H9 (cell line): ENCODE data around the gene KIRREL3. TPM values are rescaled to one million over a fixed set of nuclear protein-coding genes. Genes with fewer than 3 reads are reported as not detected.

ENCODE experiments used
- DNase-seq: peaks from one replicate; pipeline ENCODE4 v3.0.0-alpha.2; 2017
- H2AFZ ChIP-seq: one replicate; pipeline ENCODE4 v1.6.1; 2013; ENCODE audit warnings: mild to moderate bottlenecking, low read length, control low read depth, moderate library complexity
- H2AK5ac ChIP-seq: 2 replicates; pipeline ENCODE4 v1.6.1; 2013; ENCODE audit warnings: low read length, control low read depth, mixed read lengths; ENCODE audit not compliant: insufficient read length
- H2BK120ac ChIP-seq: one replicate; pipeline ENCODE4 v1.6.1; 2013; ENCODE audit warnings: low read depth, mild to moderate bottlenecking, low read length, control low read depth, inconsistent platforms; ENCODE audit not compliant: poor library complexity, severe bottlenecking
- H2BK12ac ChIP-seq: 2 replicates; pipeline ENCODE4 v1.6.1; 2013; ENCODE audit warnings: low read length, control low read depth, mixed read lengths, low read depth; ENCODE audit not compliant: insufficient read length
- H2BK15ac ChIP-seq: 2 replicates; pipeline ENCODE4 v1.6.1; 2013; ENCODE audit warnings: low read depth, low read length, control low read depth
- H2BK20ac ChIP-seq: one replicate; pipeline ENCODE4 v1.6.1; 2013; ENCODE audit warnings: low read depth, mild to moderate bottlenecking, low read length, control low read depth, inconsistent platforms; ENCODE audit not compliant: poor library complexity, severe bottlenecking
- H2BK5ac ChIP-seq: 2 replicates; pipeline ENCODE4 v1.6.1; 2013; ENCODE audit warnings: low read length, control low read depth, mixed read lengths; ENCODE audit not compliant: insufficient read length
- H3K14ac ChIP-seq: 2 replicates; pipeline ENCODE4 v1.6.1; 2013; ENCODE audit warnings: low read length, control low read depth; ENCODE audit not compliant: insufficient read depth
- H3K18ac ChIP-seq: 2 replicates; pipeline ENCODE4 v1.6.1; 2013; ENCODE audit warnings: low read depth, mild to moderate bottlenecking, mixed read lengths, low read length, control low read depth; ENCODE audit not compliant: insufficient read length
- H3K23ac ChIP-seq: 2 replicates; pipeline ENCODE4 v1.6.1; 2013; ENCODE audit warnings: low read length, control low read depth, mixed read lengths, low read depth; ENCODE audit not compliant: insufficient read length
- H3K23me2 ChIP-seq: 2 replicates; pipeline ENCODE4 v1.6.1; 2013; ENCODE audit warnings: low read depth, mild to moderate bottlenecking, mixed read lengths, low read length, control low read depth; ENCODE audit not compliant: insufficient read length, poor library complexity, severe bottlenecking
- H3K27ac ChIP-seq: 2 replicates; pipeline ENCODE4 v1.5.1; 2013; ENCODE audit warnings: low read length, control low read depth, mixed read lengths, low read depth; ENCODE audit not compliant: insufficient read length
- H3K27me3 ChIP-seq: 2 replicates; pipeline ENCODE4 v1.6.1; 2013; ENCODE audit warnings: low read length, control low read depth, inconsistent platforms; ENCODE audit not compliant: insufficient read depth
- H3K4ac ChIP-seq: 2 replicates; pipeline ENCODE4 v1.6.1; 2013; ENCODE audit warnings: low read depth, mild to moderate bottlenecking, control low read depth, inconsistent platforms, low read length, moderate library complexity
- H3K4me1 ChIP-seq: 2 replicates; pipeline ENCODE4 v1.6.1; 2013; ENCODE audit warnings: low read length, control low read depth, inconsistent platforms; ENCODE audit not compliant: insufficient read depth
- H3K4me2 ChIP-seq: 2 replicates; pipeline ENCODE4 v1.6.1; 2013; ENCODE audit warnings: low read length, control low read depth, mixed read lengths; ENCODE audit not compliant: insufficient read length, insufficient read depth
- H3K56ac ChIP-seq: 2 replicates; pipeline ENCODE4 v1.6.1; 2013; ENCODE audit warnings: low read depth, mild to moderate bottlenecking, mixed read lengths, low read length, control low read depth; ENCODE audit not compliant: insufficient read length
- H3K79me1 ChIP-seq: 2 replicates; pipeline ENCODE4 v1.6.1; 2013; ENCODE audit warnings: low read depth, mild to moderate bottlenecking, moderate library complexity, low read length, control low read depth, inconsistent platforms; ENCODE audit not compliant: insufficient read depth, poor library complexity, severe bottlenecking
- H3K79me2 ChIP-seq: 2 replicates; pipeline ENCODE4 v1.6.1; 2013; ENCODE audit warnings: low read length, control low read depth, inconsistent platforms; ENCODE audit not compliant: insufficient read depth
- H3K9ac ChIP-seq: 2 replicates; pipeline ENCODE4 v1.6.1; 2013; ENCODE audit warnings: low read length, control low read depth, mixed read lengths; ENCODE audit not compliant: insufficient read length; ENCODE audit errors: extremely low read depth
- H3K9me3 ChIP-seq: one replicate; pipeline ENCODE4 v1.6.1; 2013; ENCODE audit warnings: low read depth, low read length, inconsistent platforms; ENCODE audit not compliant: control insufficient read depth
- H3T11ph ChIP-seq: one replicate; pipeline ENCODE4 v1.6.1; 2013; ENCODE audit warnings: mild to moderate bottlenecking, low read length, control low read depth, inconsistent platforms
- H4K20me1 ChIP-seq: one replicate; pipeline ENCODE4 v1.6.1; 2013; ENCODE audit not compliant: control insufficient read depth, insufficient read length, insufficient read depth
- H4K5ac ChIP-seq: 2 replicates; pipeline ENCODE4 v1.6.1; 2013; ENCODE audit warnings: low read depth, mild to moderate bottlenecking, mixed read lengths, low read length, control low read depth; ENCODE audit not compliant: insufficient read length
- H4K8ac ChIP-seq: replicated peaks from 2 replicates; pipeline ENCODE4 v1.6.1; 2013; ENCODE audit warnings: low read length, control low read depth, mixed read lengths, low read depth; ENCODE audit not compliant: insufficient read length
- H4K91ac ChIP-seq: 2 replicates; pipeline ENCODE4 v1.6.1; 2013; ENCODE audit warnings: low read depth, mild to moderate bottlenecking, moderate library complexity, mixed read lengths, low read length, control low read depth; ENCODE audit not compliant: insufficient read length
- H3K27ac Mint-ChIP-seq, 3 experiments: 2 replicates in 2 of 3; 3 replicates in 1 of 3; pipeline ENCODE4 v1.8.0; 2020 to 2021; ENCODE audit warnings: mixed read lengths in 3 of 3, mild to moderate bottlenecking in 1 of 3, moderate library complexity in 1 of 3
- H3K27me3 Mint-ChIP-seq: 2 replicates; pipeline ENCODE4 v1.8.0; 2021; ENCODE audit warnings: low read depth, mild to moderate bottlenecking, moderate library complexity, mixed read lengths
- H3K36me3 Mint-ChIP-seq, 3 experiments: 2 replicates in 2 of 3; 3 replicates in 1 of 3; pipeline ENCODE4 v1.8.0; 2020 to 2021; ENCODE audit warnings: low read depth in 3 of 3, mixed read lengths in 3 of 3; ENCODE audit not compliant: insufficient read depth in 1 of 3
- H3K4me1 Mint-ChIP-seq, 2 experiments: 2 replicates each; pipeline ENCODE4 v1.8.0; 2020; ENCODE audit warnings: mixed read lengths in 2 of 2
- H3K4me3 Mint-ChIP-seq, 2 experiments: 2 replicates in 1 of 2; 3 replicates in 1 of 2; pipeline ENCODE4 v1.8.0; 2020 to 2021; ENCODE audit warnings: mild to moderate bottlenecking in 2 of 2, mixed read lengths in 2 of 2, moderate library complexity in 1 of 2
- H3K9me3 Mint-ChIP-seq, 2 experiments: 2 replicates in 1 of 2; 3 replicates in 1 of 2; pipeline ENCODE4 v1.8.0; 2020; ENCODE audit warnings: mild to moderate bottlenecking in 2 of 2, mixed read lengths in 2 of 2, moderate library complexity in 1 of 2
- WGBS: extraction: QIAGEN DNeasy Blood & Tissue Kit; methylation state at CpG from one replicate; pipeline ENCODE4 v1.1.7; 2013; ENCODE audit warnings: missing lambda C conversion rate, low lambda C conversion rate, mixed read lengths; ENCODE audit not compliant: insufficient read length; ENCODE audit errors: extremely low coverage; 5-methylcytosine and 5-hydroxymethylcytosine counted together
- total RNA-seq: library from RNA; stranded (reverse); gene quantifications from 2 replicates; pipeline ENCODE4 v1.2.1, GENCODE V29; 2021
- TF ChIP-seq, protein P1 (sequence below): fragments of 200-600 bp; sonication (generic); conservative IDR thresholded peaks from 3 replicates; pipeline ENCODE4 v1.8.0; 2021; ENCODE audit warnings: antibody characterized with exemption, mild to moderate bottlenecking

Gene KIRREL3
- total RNA-seq, 1 experiment from 2014 or later: 0.17 TPM

DNA sequence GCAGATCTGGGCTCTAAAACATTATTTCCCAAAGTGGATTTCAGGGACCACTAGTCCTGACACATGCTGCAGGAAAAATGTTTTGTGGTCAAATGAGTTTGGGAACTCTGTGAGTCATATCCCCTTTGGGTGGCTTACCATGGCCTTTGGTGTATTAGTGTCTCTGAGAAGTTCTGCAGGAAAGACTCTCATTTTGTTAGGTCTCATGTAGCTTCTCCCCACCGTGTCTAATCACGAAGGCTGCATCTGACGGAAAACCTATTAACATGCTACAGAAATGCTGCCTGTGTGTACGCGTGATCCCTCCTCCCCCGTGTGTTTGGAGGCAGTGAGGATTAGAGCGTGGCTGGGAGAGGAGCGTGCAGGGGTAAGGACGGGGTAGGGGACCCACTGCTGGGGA lies 453.4 kb downstream of the KIRREL3 start:
- Mint-ChIP-seq H3K4me1 (peaks cover 24 to 42% of the 10 kb centered on the region in 2 experiments), H3K27me3 (no peaks in the 10 kb centered on the region; the same call in 1 of the 2 replicates), H3K27ac (no peak overlapping the region; a peak in 1 of 7 replicates), H3K36me3 (no peaks in the 10 kb centered on the region), H3K9me3 (no peaks in the 10 kb centered on the region; a peak in 1 of 5 replicates), H3K4me3 (no peak overlapping the region)
- TF ChIP-seq, protein P1, sequence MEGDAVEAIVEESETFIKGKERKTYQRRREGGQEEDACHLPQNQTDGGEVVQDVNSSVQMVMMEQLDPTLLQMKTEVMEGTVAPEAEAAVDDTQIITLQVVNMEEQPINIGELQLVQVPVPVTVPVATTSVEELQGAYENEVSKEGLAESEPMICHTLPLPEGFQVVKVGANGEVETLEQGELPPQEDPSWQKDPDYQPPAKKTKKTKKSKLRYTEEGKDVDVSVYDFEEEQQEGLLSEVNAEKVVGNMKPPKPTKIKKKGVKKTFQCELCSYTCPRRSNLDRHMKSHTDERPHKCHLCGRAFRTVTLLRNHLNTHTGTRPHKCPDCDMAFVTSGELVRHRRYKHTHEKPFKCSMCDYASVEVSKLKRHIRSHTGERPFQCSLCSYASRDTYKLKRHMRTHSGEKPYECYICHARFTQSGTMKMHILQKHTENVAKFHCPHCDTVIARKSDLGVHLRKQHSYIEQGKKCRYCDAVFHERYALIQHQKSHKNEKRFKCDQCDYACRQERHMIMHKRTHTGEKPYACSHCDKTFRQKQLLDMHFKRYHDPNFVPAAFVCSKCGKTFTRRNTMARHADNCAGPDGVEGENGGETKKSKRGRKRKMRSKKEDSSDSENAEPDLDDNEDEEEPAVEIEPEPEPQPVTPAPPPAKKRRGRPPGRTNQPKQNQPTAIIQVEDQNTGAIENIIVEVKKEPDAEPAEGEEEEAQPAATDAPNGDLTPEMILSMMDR: no peak
- H2BK120ac ChIP-seq: no peak overlapping the region
- H3K14ac ChIP-seq: no peak overlapping the region; the same call in 1 of the 2 replicates
- H2AFZ ChIP-seq: no peak overlapping the region
- H3T11ph ChIP-seq: no peak overlapping the region
- H3K4me2 ChIP-seq: no peak overlapping the region
- no peaks in the 10 kb centered on the region; the same call in 1 of the 2 replicates for H3K4me1 ChIP-seq
- H2AK5ac ChIP-seq: no peak overlapping the region
- H3K9ac ChIP-seq: no peak overlapping the region
- no peaks in the 10 kb centered on the region for H4K20me1 ChIP-seq
- H4K8ac ChIP-seq: no peak overlapping the region
- no peak for DNase-seq
- H2BK15ac ChIP-seq: no peak overlapping the region
- H4K91ac ChIP-seq: no peak overlapping the region
- H3K79me1 ChIP-seq: no peaks in the 10 kb centered on the region
- no peak overlapping the region for H4K5ac ChIP-seq
- H3K79me2 ChIP-seq: no peaks in the 10 kb centered on the region
- H2BK5ac ChIP-seq: no peak overlapping the region
- H3K23ac ChIP-seq: no peak overlapping the region
- no peak overlapping the region for H3K4ac ChIP-seq
- no peaks in the 10 kb centered on the region for H3K27me3 ChIP-seq
- no peak overlapping the region for H3K27ac ChIP-seq
- no peak overlapping the region for H3K18ac ChIP-seq
- H3K9me3 ChIP-seq: no peaks in the 10 kb centered on the region
- WGBS: no CpG with 5 or more reads among the region's 9 CpGs
- H3K23me2 ChIP-seq: peaks cover 3% of the 10 kb centered on the region
- H2BK12ac ChIP-seq: no peak overlapping the region
- H3K56ac ChIP-seq: no peak overlapping the region
- H2BK20ac ChIP-seq: no peak overlapping the region
